HG03457 (cell line): ENCODE measurements around the gene SLC10A1.
"Not testable (repeated sequence)": the region's sequence is repeated elsewhere in the genome, so short reads cannot be mapped to it uniquely, and the experiment has no call there.

ENCODE experiments used
- ATAC-seq: cut with Tn5 transposase; IDR thresholded peaks from one replicate; pipeline ENCODE4 v1.9.1; 2021; ENCODE audit warnings: moderate number of reproducible peaks; ENCODE audit not compliant: unreplicated experiment

Gene SLC10A1

GRCh38 chr14:69796797-69797500, at the start of gene SLC10A1:
SLC10A1 (minus strand) TSS chr14:69797241; CDS start chr14:69797155, 86 bp downstream.
- no peak for ATAC-seq

DNA sequence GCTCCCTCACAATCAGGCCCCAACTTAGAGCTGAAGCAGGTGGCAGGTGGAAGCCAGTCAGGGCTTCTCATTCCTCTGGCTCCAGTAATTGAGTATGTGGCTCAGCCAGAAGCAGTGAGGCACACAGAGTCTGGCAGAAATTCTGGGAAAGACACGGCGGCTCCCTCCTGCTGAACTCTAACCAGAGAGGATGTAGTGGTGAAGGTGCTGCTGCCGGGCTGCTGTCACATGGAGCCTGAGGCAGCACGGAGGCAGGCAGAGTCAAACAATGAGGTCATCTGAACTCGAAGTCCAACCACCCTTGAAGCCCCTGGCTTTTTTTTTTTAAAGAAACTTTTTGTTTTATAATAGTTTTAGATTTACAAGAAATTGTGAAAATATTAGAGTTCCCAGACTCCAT, 48.7 kb upstream of the SLC10A1 start:
- no peak for ATAC-seq

- ATAC-seq = no peak
These were observed 48.1 kb upstream of the SLC10A1 start for GRCh38 chr14:69845050-69845581.

GRCh38 chr14:69844171-69844570, 47.1 kb upstream of the SLC10A1 start:
- ATAC-seq = no peak

DNA sequence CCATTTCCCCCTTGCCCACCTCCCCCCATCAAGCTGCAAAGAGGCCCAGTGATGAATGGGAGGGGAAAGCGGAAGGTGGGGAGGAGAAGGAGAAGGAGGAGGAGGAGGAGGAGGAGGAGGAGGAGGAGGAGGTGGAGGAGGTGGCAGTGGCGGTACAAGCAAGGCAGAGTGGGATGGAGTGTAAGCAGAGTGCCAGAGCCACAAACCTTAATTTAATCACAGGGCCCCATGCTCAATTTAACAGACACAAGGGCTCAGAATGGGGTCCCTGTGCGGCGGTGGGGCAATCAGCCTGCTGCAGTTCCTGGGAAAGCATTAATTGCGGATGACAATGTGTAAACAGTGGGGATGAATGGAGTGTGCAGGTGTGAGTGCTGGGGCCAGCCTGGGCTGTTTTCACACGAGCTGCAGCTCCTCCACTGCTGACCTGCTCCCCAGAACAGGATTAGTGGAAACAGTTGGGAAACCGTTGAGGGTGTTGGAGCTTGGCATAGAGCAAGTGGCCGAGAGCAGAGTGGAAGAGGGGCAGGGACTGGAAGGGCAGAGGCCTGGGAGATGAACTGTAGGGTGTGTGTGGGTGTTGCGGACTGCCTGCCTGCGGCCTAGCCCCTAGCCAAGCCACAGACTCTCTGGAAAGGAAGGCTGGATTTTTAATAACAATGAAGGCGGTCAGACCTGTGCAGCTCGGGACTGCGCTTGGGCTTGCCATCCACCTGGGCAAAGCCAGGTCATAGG, 45.8 kb upstream of the SLC10A1 start:
- no peak for ATAC-seq

DNA sequence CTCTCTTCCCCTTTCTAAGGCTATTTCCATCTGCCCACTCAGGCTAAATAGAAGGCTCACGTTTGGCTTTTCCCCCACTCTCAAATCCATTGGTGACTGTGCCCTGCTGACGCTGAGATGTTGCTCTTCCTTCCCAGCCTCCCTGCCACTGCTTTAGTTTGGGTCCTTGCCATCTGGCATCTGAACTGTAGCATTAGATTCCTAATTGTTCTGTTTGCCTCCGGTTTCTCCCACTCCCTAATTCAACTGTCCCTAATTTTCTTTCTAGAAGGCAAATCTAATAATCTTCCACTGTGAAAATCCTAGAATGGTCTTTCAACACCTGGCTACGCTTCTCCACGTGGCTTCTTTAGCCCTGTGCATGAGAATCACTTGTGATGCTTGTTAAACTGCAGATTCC, 44.6 kb upstream of the SLC10A1 start:
- no peak for ATAC-seq

DNA sequence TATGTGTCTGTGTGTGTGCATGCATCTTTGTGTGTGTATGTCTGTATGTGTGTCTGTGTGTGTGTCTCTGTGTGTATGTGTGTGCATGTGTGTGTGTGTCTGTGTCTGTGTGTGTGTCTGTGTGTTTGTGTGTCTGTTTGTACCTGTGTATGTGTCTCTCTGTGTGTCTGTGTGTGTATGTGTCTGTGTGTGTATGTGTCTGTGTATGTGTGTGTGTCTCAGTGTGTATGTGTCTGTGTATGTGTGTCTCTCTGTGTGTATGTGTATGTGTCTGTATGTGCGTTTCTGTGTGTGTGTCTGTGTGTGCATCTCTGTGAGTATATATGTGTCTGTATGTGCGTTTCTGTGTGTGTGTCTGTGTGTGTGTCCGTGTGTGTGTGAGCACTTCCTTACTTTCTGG, 42.6 kb upstream of the SLC10A1 start:
- no peak for ATAC-seq

DNA sequence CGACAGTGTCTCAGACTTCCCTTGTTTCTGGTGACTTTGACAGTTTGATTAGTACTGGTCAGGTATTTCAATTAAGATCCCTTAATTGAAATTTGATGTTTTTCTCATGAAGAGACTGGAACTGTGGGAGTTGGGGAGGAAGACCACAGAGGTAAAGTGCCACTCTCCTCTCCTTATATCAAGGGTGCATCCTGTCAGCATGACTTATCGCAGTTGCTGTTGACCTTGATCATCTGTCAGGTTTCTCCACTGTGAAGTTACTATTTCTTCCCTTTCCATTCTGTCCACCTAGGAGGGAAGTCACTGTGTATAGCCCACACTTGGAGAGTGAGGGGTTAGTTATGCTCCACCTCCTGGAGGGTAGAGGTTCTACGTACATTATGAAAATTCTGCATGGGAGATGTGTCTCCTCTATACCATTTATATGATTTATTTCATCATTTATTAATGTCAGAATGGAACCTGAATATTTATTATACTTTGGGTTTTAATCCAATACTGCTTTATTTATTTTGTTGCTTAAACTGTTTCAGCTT, 41.9 kb upstream of the SLC10A1 start:
- no peak for ATAC-seq

DNA sequence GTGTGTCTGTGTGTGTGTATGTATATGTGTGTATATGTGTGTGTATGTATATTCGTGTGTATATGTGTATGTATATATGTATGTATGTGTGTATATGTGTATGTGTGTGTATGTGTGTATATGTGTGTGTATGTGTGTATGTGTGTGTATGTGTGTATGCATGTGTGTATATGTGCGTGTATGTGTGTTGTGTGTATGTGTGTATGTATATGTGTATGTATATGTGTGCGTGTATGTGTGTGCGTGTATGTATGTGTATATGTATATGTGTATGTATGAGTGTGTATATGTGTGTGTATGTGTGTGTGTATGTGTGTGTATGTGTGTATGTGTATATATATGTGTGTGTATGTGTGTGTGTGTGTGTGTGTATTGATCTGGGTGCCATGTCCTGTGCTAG, 31.8 kb upstream of the SLC10A1 start:
- no peak for ATAC-seq

DNA sequence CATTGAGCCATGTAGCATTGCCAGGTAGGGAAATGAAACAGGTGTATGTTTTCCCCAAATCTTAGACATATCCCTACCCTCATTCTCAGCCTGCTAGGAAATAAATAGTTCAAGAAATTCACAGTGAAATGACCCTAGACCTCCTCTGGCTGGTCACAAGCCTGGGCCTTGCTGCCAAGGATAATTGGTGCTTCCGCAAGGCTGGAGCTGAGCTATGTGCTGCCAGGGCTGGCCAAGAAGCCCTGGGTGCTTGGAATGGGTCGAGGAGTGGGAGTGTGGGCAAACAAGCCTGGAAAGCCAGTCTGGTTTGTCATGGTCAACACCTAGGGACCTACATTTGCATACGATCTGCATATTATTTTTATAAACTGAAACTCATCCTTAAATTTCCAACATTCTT, 31.3 kb upstream of the SLC10A1 start:
- ATAC-seq = no peak

DNA sequence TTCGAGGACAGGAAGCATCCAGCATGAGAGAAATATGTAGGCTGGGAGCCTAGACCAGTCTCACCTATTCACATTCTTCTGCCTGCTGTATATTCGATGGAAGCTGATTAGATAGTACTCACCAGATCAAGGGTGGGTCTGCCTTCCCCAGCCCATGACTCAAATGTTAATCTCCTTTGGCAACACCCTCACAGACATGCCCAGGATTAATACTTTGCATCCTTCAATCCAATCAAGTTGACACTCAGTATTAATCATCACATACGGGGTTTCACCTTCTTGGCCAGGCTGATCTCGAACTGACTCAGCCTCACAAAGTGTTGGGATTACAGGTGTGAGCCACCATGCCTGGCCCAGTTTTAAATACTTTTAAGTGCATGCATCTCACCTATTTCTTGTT, 30.5 kb upstream of the SLC10A1 start:
- no peak for ATAC-seq

DNA sequence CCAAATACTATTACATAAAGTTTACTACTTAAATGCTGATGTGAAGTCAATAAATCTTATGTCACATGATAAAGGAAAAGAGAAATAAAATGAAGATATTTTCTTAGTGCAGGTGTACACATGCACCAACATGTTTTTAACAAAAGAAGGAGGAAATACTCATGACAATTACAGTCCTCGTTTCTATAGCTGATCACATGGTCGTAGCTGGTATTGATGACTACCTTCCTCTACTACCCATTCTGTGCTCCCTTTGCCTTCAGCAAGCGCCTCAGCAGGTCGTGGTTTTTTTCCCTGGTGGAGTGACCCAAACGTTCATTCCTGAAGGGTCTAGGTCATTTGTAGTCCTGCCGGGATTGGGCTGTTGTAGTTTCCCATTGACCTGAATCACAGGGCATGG, 25.4 kb upstream of the SLC10A1 start:
- ATAC-seq = no peak

GRCh38 chr14:69820991-69821390, 23.9 kb upstream of the SLC10A1 start:
- ATAC-seq = no peak

DNA sequence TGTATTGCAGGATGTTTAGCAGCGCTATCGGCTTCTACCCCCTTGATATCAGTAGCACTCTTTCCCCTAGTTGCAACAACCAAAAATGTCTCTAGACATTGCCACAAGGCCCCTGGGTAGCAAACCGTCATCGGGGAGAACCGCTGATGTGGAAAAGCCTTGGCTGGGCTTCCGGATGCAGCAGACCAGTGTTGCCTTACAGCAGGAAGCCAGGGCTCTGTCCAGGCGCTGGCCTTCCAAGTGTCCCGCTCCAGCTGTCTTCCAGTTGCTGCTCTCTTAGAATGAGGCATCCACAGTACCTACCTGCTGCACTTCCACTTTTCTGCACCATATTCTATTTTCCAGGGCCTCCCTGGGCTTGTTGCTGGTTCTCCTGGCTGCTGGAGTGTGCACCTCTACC, 22.6 kb upstream of the SLC10A1 start:
- ATAC-seq = no peak

- ATAC-seq = no peak
These were observed 21.7 kb upstream of the SLC10A1 start for GRCh38 chr14:69818758-69819191.

DNA sequence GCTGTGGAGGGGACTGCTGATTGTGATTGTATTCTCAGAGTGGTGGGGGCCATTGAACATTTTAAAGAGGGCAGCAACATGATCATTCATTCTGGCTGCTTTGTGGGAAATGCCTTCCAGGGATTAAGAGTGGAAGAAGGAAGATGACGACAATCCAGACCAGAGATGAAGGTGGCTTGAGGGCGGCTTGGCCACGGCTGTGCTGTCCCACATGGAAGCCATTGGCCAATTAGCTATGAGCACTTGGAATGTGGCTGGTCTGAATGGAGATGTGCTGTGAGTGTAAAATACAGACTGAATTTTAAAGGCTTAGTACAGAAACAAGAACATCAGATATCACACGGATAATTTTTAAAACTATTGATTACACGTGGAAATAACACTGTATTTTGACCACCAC, 19.2 kb upstream of the SLC10A1 start:
- ATAC-seq = no peak

DNA sequence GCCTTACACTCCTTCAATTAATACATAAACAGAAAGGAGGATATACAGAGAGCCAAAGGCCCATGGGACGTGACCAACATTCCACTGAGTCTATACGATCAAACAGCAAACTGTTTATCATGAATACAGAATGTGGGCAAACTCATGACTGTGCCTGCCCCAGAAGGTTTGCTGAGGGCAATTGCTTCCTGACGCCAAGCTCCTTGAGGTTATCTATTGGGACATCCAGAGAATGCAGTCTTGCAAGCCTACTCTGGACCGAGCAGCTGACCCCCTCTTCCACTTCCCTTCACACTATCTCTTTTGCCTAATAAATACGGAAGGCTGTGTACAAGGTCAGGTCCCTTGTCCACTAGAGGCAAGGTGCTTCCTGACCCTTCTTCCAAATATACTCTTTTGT, 18.5 kb upstream of the SLC10A1 start:
- ATAC-seq = no peak

DNA sequence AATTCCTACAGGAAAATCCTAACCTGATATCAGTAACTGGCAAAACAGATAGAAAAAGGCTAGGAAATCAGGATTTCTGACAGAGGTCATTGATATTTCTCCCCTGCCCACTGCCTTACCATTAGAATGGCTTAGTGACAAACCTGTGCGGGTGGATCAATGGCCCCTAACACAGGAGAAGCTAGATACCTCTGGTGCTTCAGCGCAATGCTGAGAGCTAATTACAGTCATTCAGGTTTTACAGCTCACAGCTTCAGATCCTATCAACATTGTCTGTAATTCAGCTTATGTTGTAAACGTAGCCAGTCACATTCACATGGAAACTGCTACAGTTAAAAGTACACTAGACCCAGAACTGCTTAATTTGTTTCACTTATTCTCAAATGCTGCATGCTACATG, 17.4 kb upstream of the SLC10A1 start:
- ATAC-seq = no peak

DNA sequence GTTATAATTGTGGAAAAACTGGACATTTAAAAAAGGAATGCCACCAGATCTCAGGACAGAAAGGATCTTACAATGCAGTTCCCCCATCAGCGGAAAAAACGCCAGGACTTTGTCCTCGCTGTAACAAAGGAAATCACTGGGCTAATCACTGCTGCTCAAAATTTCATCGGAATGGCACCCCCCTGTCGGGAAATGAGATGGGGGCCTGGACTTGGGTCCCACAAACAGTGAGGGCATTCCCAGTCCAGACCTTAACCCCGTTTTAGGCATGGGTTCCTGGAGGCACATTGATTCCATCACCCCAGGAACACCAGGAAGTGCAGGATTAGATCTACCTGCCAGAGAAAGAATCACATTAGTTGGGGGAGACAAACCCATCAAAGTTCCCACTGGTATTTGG, 16.3 kb upstream of the SLC10A1 start:
- not testable (repeated sequence) for ATAC-seq

DNA sequence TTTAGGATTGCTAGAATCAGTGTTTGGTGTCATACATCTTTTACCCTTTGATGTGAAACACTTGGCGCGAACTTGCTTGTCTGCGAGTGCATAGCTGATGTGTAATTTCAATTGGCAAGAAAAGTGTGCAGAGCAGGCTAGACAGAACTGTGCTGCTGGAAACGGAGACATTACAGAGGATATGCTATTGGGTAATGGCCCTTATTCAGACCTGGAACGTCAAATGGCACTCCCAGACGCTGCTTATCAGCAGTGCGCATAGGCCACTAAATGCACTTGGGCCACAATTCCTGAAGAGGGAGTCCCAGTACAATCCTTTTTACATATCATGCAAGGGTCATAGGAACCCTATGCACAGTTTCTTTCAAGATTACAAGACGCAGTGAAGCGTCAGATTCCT, 15.7 kb upstream of the SLC10A1 start:
- ATAC-seq = no peak

GRCh38 chr14:69811868-69812252, 14.8 kb upstream of the SLC10A1 start:
- ATAC-seq = no peak

DNA sequence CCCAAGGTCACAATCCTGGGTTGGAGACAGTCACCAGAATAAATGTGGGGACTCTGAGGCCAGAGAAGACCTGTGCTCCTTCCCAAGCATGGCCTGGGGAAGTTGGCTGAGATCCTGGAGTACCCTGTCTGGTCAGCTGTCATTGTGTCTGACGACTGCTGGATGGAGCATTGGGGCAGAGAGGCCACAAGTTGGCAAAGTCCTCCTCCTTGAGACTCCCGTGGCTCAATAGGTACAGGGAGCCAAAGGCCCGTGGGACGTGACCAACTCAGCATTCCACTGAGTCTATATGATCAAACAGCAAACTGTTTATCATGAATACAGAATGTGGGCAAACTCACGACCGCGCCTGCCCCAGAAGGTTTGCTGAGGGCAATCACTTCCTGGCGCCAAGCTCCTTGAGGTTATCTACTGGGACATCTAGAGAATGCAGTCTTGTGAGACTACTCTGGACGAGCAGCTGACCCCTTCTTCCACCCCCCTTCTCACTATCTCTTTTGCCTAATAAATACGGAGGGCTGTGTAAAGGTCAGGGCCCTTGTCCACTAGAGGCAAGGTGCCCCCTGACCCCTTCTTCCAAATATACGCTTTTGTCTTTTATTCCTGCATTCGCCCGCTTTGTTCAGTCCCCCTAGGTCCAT, 14.3 kb upstream of the SLC10A1 start:
- ATAC-seq = no peak
